KG1 (cell line): Measurements from ENCODE around the gene DOLPP1.

ENCODE experiments used
- DNase-seq: peaks from one replicate; lab custom pipeline; 2025; lab: John Stamatoyannopoulos, UW

DOLPP1 gene

GRCh38 chr9:129064499-129064908, 16.4 kb upstream of the DOLPP1 start:
- no peak for DNase-seq

DNA sequence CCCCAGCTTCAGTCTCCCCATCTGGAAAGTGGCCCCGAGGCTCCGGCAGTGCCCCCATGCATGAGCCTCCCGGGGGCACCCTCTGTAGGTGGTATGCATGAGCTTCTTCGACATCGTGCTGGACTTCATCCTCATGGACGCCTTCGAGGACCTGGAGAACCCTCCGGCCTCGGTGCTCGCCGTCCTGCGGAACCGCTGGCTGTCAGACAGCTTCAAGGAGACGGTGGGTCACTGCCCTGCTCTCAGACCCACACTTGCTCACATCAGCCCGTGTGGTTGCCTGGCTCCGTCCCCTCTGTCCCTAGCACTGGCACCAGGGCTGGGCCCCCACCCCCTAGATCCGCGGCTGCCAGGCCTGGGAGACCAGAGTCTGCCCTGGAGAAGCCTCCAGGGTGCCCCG, 12.8 kb upstream of the DOLPP1 start:
- no peak for DNase-seq

- DNase-seq: peak; percentile 11
These were observed 11.7 kb upstream of the DOLPP1 start for GRCh38 chr9:129068990-129069861.

GRCh38 chr9:129069862-129070641, 10.9 kb upstream of the DOLPP1 start:
- no peak for DNase-seq

DNA sequence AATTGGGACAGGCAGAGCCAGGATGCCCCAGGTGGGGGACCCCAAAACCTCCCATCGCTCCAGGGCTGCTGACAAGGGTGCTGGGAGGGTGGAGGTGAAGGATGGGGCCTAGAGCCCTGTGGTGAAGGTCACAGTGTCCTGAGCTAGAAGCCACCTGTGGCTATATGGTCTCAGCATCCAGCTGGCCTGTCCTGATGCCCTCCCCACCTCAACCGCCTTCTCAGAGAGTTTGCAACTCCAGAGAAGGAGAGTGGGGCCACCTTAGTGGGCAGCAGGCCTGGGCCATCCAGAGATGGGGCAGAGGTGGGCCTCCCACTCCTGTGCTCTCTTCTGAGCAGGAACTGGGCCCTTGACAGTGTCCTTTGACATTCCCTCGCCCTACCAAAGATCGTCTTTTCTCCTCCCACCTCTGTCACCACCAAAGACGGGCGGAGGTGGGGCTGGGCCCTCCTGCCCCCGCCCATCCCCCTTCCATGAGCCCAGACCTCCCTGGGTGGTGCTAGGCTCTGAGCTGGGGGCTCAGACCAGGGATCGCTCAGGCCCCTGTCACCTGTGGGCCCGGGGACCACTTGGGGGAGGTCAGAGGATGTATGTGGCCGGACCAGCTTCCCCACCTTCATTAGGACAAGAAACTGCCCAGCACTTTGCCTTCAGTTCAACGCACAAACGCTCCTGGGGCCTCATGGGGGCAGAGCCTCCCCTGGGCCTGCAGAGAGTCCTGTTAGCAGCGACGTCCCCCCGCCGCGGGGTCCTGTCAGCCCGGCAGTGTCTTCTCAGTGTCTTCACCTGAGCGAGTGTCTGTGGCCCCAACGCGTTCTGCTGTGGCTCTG, 10.0 kb upstream of the DOLPP1 start:
- no peak for DNase-seq

DNA sequence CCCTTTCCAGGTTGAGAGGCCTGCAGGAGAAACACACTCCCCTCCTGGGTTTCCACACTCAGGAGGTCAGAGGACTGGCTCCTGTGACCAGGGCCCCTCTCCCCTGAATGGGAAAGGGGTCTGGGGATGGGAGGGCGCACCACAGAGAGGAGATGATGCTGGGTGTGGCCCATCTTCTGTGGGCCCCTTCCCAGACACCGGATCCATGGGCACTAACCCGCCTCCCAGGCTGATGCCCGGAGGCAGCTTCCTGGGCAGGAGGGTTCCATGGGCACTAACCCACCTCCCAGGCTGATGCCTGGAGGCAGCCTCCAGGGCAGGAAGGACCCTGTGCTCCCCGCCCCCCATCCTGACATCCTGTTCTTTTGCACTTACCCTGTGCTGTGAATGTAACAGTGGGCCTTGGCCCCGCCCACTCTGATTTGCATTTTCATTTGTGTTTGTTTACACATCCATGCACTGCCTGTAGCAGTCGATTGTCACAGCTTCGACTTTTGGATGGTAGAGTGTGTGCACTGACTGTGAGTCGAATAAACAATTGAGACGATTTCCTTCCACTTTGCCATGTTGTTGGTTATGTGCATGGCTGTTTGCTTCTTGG, 9.3 kb upstream of the DOLPP1 start:
- DNase-seq: no peak

GRCh38 chr9:129072171-129072570, 8.7 kb upstream of the DOLPP1 start:
- DNase-seq: no peak

- no peak for DNase-seq
These were observed 7.5 kb upstream of the DOLPP1 start for GRCh38 chr9:129073404-129073803.

DNA sequence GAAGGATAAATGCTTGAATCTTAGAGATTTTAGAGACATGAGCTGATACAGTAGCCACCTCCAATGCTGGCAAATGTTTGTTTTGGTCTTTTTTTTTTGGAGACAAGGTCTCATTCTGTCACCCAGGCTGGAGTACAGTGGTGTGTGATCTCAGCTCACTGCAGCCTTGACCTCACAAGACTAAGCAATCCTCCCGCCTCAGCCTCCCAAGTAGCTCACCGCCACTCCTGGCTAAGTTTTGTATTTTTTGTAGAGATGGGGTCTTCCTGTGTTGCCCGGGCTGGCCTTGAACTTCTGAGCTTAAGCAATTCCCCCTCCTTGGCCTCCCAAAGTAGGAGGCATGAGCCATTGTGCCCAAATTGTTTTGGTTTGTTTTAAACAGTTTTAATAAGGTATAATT, 6.8 kb upstream of the DOLPP1 start:
- DNase-seq: no peak

- no peak for DNase-seq
These were observed 4.8 kb upstream of the DOLPP1 start for GRCh38 chr9:129075996-129076639.

DNA sequence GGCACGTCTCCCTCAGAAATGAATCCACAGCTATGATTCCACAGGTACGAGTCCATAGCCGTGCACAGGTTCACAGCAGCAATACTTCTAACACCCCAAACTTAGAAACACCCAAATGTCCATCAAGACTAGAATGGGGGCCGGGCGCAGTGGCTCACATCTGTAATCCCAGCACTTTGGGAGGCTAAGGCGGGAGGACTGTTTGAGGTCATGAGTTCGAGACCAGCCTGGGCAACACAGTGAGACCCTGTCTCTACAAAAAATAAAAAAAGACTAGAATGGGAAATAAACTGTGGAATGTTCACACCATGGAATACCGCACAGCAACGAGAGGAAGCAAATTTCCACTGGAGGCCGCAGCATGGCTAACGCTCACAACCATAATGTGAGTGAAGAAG, 4.3 kb upstream of the DOLPP1 start:
- no peak for DNase-seq

- no peak for DNase-seq
These were observed 3.7 kb upstream of the DOLPP1 start for GRCh38 chr9:129077236-129077635.

DNA sequence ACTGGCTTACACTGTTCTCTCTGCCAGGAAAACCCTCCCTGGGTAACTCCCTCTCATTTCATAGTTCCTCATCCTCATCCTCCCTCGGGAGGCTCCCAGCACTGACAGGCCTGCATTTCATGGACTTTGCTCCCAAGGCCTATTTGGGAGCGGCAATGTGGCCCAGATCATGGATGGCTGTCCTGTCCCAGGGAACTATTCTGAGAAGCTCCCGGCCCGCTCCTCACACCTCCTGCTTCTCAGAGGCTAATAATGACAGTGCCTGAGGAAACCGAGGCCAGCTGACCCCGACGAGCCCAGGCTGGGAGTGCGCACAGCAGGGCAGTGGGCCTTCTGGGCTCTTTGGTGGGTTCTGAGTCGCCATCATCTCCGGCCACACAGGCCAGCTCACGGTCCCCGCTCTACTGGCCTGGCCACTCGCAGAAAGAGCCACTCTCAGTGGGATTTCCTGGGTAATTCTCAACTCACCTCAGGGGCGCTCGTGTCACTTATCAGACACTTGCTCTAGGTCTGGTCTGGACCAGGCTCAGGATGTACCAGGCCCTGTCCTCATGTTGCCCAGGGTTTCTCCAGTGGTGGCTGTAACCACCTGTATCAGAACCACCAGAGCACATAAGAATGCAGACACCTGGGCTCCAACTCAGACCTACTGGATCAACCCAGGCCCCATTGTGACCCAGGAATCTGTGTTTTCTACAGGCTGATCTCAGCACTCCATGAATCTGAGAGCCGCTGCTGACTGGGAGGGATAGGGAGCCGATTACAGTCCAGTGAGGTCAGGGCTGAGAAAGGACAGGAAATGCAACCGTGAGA, 2.0 kb upstream of the DOLPP1 start:
- DNase-seq: no peak

DNA sequence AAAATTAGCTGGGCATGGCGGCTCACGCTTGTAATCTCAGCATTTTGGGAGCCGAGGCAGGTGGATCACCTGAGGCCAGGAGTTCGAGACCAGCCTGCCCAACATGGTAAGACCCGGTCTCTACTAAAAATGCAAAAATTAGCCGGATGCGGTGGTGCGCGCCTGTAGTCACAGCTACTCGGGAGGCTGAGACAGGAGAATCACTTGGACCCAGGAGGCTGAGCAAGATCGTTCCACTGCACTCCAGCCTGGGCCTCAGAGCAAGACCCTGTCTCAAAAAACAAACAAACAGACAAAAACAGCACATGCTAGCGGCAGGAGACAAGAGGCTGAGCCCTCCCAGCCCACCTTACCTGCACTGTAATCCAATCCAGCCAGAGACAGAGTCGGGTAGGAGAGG, 1.1 kb upstream of the DOLPP1 start:
- no peak for DNase-seq

DNA sequence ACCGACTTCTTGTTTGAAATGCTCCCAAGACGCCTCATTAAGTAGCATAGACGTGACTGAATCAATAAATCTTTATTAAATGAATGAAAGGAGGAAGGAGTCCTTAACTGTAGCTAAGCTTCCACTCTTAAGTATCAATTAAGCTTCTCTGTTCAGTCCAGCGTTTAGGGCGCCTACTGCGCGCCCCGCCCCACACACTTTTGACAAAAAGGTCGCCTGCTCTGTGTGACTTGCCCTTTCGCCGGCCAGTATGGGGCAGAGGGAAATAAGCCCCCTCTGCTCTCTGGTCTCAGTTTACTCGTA, 662 bp upstream of the DOLPP1 start:
- DNase-seq: no peak

GRCh38 chr9:129081388-129081904, 535 bp downstream of the DOLPP1 start:
- no peak for DNase-seq

DNA sequence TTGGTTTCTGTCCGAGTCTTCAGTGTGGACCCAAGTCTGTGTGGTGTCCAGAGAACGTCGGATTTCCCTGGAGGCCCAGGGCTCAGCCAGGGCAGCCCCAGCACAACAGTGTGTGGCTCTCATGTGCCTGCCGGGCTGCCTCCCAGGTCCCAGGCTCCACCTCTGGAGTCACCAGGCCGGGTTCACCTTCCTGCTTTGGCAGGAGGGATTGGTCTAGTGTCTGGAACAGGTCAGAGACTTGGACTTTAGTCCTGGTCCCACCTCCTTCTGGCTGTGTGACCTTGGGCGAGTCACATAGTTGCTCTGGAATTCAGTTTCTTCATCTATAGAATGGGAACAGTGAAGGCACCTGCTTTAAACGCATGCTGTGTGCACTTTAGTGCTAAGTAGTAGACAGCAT, 3.2 kb downstream of the DOLPP1 start:
- DNase-seq: no peak

DNA sequence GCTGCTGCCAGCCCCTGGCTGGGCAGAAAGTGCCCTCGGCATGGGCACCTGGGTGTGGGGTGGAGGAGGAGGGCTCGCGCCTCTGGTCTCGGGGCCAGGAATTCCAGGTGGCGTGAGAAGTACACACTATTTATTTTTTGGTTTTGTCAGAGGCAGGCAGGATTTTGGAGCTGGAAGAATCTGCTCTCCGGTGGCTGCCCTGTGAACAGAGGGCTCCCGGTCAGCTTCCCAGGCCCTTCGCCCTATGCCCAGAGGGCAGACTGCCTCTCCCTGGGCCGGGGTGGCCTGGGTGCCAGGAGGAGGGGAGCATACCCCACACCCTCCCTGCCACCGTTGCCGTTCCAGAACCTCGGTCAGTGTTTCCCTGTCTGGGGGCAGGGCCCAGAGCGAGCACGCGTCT, 8.3 kb downstream of the DOLPP1 start:
- no peak for DNase-seq

DNA sequence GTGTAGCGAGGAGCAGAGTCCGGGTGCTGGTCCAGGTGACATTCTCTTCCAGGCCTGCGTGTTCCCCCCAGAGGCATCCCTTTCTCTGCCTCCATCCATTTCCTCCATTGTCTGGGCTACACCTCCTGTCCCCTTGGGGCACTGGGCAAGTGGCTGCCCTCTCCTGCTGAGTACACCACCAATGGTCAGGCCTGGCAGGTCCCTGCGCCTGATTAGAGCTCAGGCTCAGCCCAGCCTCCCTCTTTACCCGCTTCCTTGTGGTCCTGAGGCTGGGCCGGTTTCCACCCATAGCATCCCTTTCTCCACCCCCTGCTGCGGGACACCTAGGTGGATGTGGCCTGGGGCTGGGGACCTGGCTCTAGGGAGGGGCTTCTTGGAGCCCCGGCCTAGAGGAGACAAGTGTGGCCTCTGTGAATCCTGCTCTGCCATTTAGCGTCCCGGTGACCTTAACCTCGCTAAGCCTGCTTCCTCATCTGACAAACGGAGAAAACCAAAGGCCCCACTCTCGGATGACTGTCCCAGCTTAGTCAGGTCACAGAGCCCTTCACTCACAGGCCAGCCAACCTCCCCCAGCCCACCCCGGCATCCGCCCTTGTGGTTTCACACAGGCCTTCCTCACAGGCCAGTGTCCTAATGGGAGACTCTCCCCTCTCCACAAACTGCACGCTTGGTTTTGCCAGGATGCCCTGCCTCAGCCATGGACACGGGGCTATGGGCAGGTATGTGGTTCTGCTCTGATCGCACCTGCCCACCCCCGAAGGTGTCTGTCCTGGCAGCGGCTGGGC, 12.9 kb downstream of the DOLPP1 start:
- DNase-seq: no peak
